Stimulated activated CD4-positive, alpha-beta T cell treated with anti-CD3 and anti-CD28 coated beads, TNF-alpha, amount 100 ng/mL, for 24 hours (primary cell): ENCODE measurements around the gene TMEM129.
A peak's percentile ranks its signal among the peaks of the same experiment; 100 is the strongest.
"Not testable (repeated sequence)": the region's sequence is repeated elsewhere in the genome, so short reads cannot be mapped to it uniquely, and the experiment has no call there.

ENCODE experiments used
- DNase-seq, 3 experiments: peaks; one replicate each; pipeline ENCODE4 v3.0.0-alpha.2; 2020; ENCODE audit warnings: low read depth in 3 of 3

Gene TMEM129

DNA sequence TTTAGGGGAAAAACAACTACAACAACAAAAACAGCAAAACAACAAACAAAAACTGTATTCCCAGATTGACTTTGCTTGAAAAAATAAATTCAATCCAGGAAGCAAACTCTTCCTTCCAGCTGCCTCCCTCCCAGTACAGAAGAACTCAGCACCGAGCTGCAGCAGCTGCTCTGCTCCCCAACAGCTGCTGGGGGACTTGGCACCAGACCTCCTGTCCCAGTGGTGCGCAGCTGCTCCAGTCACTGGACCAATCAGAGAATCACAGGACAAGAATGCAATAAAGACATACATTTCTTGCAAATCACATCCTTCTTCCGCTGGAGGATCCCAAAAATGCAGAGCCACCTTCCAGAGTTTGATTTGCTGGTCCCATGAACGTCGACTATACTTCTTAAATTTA is 25.2 kb downstream of the TMEM129 start:
- DNase-seq: no peak

DNA sequence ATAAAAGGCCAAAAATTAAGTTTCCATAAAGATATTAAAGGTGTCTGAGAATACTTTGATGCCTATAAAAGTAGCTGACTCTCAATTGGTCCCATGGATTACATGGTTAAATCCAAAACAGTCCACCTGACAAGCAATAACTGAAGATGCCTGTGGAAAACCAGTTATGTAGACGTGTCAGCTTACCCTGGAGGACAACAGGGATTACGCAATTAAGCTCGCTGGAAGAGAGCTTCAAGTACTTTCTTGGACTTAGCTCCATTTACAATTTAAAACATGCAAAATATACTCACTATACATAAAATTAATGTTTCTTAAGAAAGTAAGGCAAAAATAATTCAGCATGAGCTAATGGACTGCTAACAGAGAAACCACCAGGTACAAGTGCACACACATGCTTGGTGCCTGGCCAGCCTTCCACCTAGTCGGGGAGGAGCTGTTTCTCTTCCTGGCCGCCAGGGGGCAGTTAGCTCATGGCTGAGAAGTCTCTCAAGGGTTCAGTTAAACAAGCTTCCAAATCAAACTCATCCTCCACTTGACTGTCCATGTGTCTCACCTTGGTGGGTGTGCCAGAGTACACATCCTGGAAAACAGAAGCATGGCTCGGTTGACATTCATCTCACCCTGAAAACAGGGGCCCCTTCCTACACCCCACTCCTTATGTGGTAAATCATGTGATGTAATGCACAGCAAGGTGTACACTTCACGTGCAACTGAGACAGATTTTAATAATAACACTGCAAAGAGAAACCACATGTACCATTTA is 27.8 kb downstream of the TMEM129 start:
- peak; percentile 55 to 65 (median 56) for DNase-seq

DNA sequence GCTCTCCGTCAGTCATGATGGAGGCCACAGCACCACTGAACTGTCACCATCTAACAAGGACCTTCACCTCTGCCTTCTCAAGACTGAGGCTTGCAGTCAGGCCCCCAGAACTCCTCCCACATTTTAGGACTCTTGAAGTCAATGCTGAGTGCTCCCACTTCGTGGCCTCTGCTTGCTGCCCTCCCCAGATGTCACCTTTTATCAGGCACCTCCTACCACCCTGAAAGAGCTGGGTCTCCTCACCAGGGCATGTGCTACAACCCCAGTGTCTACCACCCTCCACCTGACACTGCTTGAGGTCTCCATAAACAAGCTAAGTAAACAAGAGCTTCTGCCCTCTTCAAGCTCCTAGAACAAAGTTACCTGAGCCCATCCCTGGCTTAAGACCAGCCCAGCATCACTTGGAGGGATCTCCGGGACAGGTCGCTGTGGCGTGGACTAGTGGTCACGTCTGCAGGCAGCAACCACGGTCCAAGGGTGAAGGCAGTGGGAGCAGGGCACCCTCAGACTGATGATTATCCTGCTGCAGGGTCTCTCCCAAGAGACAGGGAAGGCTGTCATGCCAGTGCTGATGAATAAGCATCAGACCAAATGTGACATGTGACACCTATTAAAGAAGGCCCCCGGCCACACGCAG is 29.3 kb downstream of the TMEM129 start:
- DNase-seq: no peak

DNA sequence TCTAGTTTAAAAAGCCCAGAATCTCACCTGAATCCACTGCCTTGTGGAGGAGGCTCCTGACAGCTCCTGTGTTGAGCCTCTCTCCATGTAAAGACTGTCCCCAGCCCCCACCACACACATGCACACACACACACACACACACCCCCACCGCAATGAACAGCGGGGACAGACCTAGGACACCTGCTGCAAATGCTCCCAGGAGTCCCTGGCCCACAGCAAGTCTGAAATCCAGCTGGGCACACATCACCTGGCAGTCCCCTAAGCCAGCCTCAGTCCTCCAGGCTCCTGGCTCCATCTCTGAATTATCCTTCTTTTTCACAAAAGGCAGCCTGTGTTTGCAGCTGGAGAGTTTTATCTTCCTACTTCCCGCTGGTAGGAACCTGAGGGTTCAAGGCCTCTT is 30.4 kb downstream of the TMEM129 start:
- no peak for DNase-seq

DNA sequence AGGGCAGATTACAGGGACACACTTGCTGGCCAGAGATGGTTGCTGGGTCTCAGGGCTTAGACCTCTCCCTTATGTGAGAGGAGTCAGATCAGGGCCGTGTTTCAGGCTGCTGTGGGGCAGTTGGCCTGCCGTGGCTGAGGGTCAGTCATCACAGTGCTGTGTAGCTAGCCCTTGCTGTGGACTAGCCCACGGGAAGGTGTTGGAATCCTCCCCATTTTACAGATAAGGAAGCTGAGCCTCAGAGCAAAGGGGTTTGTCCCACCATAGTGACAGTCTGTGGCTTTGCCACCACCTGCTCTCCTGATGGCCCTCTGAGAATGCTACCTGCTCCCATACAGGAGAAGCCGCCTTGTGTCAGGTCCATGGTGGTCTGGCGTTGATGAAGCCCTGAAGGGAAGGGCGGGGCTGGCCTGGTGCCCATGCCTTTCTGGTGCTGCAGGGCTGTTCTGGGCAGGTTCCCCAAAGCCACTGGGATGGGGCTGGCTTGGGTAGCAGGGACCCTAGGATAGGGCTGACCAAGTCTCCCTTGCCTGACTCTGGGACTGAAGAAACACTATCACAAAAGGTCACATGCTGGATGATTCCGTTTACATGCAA is 34.6 kb downstream of the TMEM129 start:
- DNase-seq: no peak

DNA sequence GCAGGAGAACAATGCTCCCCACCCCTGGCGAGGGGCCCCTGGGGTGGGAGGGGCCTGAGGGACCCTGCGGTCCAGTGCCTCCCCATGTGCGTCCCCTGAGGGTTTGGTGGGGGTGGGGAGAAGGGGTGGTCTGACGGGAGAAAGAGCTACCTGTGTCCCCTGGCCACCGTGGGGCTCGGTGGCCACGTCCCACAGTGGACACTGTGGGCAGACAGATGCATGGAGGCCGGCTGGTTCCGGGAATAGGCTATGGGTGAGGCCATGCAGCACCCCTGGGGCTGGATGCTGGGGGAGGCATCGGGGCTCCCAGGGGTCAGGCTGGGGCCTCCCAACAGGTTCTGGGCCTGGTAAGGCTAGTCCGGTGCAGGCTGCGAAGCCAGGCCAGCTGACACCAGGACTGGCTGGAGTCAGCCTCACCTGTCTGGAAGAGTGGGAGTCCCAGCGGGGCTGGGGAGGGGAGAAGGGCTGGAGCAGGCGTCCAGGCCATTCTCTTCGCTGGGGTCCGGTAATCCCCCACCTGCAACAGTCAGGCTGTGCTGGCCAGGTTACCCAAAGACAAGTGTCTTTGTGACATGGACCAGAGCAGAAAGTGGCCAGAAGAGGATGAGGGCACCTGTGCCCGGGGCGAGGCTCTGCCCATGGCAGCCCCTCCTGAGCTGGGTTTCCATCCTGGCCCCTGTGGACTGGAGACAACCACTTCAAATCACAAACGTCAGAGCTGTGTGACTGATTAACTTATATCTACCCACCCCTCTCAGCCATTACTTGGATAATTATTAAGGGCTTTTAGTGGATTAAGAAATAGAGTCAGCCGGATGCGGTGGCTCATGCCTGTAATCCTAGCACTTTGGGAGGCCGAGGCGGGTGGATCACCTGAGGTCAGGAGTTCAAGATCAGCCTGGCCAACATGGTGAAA is 35.6 kb downstream of the TMEM129 start:
- DNase-seq: no peak

DNA sequence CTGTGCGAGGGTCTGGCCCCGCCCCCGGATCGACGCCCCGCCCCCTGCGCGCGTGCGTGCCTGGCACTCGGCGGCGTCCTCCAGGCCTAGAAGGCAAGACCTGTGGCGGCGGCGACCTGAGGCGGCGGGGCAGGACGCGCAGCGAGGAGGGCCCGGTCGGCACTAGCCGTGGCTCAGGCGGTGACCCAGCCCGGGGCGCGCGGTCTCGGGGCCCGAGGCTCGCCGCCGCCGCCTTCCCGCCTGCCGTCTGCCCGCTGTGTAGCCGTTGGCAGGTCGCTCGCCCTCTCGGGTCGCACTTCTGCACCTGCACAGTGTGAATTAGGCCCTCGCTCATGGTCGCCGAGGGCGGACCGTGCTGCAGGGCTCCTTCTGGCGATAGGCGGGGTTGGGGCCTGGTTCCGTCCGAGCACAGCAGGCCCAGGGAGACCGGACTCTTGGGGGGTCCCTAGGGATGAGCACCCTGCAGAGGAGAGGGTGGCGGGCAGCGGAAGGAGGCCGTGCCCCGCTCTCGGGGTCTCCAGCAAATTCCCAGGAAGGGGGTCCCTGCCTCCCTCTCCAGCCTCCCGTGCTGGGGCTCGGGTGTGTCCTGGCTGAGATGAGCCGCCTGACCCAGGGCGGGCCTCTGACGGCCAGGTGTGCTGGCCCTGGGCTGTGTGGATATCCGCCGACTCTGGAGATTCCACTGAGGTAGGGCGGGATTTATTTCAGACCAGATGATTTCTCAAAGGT is 36.5 kb downstream of the TMEM129 start:
- DNase-seq: peak in 2 of 3 experiments; percentile 86 to 95

DNA sequence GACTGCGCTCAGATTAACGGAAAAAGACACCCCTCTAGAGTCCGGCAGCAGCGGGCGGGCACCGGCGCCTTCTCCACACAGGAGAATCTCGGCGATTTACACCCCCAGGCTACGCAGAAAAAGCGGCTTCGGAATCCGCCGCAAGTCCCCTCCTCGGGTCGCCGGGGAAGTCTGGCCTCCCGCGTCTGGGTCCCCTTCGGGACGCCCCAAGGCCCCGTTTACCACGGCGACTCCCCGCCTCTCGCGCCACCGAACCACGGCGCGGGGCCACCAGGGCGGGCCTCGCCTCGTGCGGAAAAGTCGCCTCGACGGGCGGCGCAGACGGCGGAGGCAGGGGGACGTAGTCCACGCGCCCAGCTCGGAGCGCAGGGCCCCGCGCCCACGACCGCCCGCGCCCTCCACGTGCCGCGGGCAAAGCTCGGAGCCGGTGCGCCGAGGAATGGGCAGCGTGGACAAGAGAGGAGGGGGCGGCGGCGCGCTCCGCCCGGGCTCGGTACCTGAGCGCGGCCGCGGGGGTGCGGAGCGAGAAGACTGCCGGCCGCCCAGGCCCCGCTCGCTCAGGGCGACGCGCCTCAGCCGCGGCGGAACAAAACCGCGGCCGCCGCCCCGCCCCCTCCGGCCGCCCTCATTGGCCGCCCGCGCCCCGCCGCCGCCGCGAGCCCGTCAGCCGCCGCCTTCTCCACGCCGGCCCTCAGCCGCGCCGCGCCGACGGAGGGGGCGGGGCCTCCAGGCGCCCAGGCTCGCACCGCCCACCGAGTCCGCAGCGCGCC is 37.2 kb downstream of the TMEM129 start, which contains the start of gene FAM53A:
Gene FAM53A, minus strand, starts transcription at position 578 of the 770 bp plus-strand sequence. CDS start 15,572 bp downstream, outside the sequence.
- DNase-seq: peak in 2 of 3 experiments; percentile 17 to 90

DNA sequence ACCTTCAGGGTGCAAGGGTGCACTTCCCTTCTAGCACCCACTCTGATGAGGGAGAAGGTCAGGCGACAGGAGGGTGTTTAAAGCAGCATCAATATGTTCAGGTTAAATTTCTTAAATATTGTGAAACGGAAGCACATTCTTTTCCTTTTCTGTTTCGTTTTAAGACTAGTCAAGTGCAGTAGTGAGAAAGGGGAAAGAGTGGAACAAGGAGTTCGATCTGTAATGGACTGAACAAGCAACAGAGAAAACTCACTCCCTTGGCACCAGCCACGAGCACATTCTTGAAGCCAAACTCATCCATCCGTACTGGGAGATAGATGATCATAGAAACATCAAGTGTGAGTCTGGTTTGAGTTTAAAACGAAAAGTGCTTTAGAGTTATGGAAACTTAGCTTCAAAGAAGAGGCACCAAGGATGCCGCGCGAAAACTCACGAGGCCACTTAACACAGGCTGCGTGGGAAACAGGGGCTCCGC is 37.8 kb downstream of the TMEM129 start:
- DNase-seq: no peak

DNA sequence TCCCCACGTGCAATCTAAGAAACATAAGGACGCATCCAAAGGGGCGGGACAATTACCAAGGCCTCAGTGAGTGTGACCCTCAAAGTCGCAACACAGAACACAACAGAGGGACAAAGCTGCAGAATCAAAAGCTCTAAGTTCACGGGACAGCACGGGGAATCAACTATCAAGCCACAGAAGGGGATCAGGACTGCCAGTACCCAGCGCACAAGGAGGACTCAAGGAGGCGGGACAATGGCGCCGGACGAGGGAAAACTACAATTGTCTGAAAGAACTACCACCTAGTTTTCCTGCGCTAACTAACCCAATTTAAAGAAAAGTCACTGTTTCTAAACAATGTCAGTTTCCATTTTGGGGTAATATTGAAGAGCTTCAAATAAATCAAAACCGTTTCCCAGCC is 38.3 kb downstream of the TMEM129 start:
- DNase-seq: no peak

DNA sequence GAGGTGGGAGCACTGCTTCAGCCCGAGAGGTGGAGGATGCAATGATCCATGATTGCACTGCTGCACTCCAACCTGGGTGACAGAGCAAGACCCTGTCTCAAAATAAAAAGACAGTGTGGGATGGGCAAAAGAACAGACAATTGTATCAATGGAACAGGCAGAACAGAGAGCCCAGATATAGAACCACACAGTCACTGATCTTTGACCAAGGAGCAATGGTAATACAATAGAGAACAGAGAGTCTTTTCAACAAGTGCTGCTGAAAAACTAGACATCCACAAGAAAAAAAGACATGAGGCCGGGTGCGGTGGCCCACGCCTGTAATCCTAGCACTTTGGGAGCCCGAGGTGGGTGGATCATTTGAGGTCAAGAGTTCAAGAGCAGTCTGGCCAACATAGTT is 42.9 kb downstream of the TMEM129 start:
- no peak for DNase-seq

DNA sequence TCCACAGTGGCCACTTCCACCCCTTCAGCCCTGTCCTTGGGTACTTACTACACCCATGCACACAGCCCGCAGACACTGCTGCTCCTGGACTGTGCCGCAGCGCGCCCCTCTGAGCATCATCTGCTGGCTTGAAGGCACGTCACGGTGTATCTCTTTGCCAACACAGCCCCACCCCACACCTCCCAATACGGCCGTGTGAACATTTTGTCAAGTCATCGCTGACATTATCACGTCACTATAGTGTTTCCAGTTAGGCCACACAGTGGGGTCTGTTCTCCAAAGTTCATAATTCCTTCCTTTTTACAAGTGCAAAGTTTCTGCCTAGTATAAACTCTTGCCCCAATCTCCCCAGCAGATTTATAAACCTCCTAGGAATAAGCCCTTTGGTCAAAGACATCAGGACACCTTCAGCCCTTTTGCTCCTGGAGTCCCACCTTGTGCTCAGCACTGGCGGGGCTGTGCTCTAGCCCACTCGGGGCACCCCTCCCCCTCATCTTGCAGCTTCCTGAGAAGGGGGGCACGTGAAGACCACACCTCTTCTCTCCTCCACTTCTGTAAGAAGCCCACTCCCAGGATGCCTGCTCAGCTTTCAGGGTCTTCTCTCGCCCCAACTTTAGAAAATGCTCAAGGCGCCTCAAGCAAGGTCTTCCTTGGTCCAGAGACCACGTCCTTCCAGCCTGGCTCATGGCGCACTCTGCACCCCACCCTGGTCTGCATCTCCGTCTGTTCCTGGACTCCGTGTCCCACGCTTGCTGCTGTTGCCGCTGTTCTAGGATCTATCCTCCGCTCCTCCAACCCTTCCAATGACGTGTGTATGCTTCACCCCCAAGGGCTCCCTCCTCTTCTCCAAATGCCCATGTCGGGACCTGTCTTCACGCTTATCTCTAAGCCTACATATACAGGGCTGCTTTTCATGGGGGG is 44.3 kb downstream of the TMEM129 start:
- DNase-seq: no peak

DNA sequence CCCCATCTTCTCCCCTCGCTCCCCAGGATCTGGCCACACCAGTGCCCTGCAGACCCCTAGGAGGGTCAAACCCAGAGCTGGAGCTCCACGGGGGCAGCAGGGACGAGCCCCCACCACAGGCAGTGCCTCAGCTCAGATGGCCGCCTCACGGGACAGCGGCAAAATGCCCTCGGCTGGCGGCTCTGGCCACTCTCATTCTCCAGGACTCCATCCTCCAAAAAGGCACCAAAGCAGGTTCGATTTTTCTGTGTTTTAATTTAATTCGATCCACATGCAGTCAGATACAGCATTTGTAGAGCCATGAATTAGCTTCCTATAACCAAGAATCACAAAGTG is 45.4 kb downstream of the TMEM129 start:
- no peak for DNase-seq

DNA sequence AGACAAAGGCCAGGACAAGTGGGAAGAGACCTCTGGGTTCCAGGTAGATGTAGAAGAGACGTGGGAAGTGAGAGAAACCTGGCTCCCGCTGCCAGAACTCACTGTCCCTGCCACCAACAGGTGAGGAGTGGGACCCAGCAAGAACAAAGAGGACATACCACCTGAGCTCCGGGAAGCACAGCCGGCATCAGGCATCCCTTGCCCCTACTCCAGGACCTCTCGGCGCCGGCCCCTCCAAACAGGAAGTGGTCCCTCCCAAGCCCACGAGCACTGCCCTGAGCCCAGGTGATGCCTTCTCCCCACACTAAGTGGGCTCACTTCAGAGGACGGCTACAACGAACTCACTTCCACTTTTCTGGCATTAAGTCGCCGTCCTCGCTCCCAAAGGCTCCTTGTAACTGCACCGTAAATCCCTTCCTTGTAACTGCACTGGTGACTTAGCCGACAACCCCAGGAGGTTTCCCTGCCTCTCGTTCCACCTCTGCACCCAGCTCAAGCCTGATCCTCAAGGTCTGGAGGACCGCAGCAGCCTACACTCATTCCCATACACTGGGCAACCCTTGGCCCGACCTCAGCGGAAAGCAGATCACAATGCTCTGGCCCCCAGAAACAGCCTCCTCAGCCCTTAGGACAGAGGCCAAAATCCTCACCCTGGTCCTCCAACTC is 45.9 kb downstream of the TMEM129 start:
- no peak for DNase-seq

DNA sequence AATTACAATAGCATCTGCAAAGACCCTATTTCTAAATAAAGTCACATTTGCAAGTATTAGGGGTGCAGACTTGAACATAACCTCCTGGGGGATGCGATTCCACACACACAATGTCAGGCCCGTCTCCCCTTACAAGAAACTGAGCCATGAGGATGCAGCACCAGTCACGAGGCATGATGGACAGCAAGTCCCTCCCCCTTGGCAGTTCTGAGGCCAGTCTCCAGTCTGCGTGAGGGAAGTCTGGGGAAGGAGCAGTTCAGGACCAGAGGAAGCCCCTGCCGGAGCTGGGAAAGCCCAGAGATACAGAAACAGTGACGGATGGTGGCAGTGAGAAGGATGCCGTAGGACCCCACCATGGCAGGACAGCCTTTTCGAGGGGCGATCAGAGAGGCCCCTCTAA is 46.4 kb downstream of the TMEM129 start:
- DNase-seq: no peak

DNA sequence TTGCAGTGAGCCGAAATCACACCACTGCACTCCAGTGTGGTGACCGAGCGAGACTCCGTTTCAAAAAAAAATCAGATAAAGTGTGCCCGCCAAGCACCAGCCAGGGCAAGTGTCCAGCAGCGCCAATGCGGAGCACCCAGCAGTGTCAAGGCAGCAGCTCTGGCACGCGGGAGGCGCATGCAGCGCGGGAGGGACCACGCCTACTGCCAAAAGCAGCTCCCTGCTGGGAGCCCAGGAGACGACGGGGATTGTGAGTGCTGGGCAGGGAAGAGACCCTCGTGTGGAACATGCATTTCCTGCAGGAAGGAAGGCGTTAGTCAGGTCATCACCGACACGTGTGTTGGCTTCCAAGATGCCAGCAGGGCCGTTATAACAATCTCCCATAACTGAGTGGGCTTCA is 47.5 kb downstream of the TMEM129 start:
- no peak for DNase-seq

DNA sequence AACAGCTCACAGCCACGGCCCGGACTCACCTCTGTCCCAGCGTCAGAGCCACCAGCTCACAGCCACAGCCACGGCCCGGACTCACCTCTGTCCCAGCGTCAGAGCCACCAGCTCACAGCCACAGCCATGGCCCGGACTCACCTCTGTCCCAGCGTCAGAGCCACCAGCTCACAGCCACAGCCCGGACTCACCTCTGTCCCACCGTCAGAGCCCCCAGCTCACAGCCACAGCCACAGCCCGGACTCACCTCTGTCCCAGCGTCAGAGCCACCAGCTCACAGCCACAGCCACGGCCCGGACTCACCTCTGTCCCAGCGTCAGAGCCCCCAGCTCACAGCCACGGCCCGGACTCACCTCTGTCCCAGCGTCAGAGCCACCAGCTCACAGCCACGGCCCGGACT is 50.1 kb downstream of the TMEM129 start:
- not testable (repeated sequence) for DNase-seq

DNA sequence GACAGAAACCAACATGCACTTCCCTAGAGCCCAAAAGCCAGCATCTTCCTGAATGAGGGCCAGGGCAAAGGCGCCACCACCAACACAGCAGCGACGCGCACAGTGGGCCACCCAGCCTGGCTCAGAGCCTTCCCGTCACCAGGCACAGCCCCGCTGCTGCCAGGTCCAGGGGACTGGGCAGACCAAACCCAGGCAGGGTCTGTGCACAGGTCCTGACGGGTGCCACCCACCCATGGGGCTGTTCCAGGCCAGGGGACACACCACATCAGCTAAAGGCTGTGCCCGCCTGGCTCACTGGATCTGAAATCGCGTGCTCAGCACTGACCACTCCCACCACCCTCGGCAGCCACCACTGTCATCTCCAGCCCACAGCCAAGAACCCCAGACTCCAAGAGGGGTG is 50.8 kb downstream of the TMEM129 start:
- DNase-seq: no peak

DNA sequence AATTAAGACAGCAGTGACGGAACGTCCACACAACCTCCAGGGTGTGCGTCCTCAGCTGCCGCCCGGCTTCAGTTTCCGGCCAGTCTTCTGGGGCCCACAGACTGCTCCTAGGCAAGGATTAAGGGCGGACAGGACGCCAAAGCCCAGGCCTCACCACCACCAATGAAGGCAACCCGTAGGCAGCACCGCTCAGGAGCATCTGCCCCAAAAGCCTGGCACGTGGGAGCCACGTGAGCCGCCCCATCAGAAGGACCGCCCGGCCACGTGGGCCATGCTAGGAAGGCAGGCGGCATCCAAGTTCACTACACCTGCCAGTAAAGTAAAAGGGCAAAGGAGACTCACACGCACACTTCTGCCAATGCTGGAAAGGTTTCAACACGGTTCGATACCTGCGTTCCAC is 51.3 kb downstream of the TMEM129 start:
- no peak for DNase-seq
